ENCODE results near the gene RASAL2.

- TF ChIP-seq TCF7L2 (IDR thresholded peaks at IDR 0.05; ENCODE audit: low read depth, low read length) (no peak), PHF8 (CRISPR knock-in tag; IDR thresholded peaks at IDR 0.05) (no peak), MTA3 (CRISPR knock-in tag; IDR thresholded peaks at IDR 0.05) (no peak), ZNF296 (CRISPR knock-in tag; conservative IDR thresholded peaks at IDR 0.05) (no peak), AKAP8 (CRISPR knock-in tag; IDR thresholded peaks at IDR 0.05) (no peak)
- TF ChIP-seq, protein P1, sequence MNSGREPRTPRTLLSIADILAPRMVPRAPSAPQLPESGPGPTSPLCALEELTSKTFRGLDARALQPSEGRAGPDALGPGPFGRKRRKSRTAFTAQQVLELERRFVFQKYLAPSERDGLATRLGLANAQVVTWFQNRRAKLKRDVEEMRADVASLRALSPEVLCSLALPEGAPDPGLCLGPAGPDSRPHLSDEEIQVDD (CRISPR knock-in tag; IDR thresholded peaks at IDR 0.05; ENCODE audit: borderline replicate concordance): no peak
Observed at GRCh38 chr1:178266113-178266512, 172.2 kb downstream of the RASAL2 start.

Data from HepG2 (cell line).